ENCODE data around the gene ZNF628.
A peak's percentile ranks its signal among the peaks of the same experiment; 100 is the strongest.
"Not testable (repeated sequence)": the region's sequence is repeated elsewhere in the genome, so short reads cannot be mapped to it uniquely, and the experiment has no call there.

Gene ZNF628

DNA sequence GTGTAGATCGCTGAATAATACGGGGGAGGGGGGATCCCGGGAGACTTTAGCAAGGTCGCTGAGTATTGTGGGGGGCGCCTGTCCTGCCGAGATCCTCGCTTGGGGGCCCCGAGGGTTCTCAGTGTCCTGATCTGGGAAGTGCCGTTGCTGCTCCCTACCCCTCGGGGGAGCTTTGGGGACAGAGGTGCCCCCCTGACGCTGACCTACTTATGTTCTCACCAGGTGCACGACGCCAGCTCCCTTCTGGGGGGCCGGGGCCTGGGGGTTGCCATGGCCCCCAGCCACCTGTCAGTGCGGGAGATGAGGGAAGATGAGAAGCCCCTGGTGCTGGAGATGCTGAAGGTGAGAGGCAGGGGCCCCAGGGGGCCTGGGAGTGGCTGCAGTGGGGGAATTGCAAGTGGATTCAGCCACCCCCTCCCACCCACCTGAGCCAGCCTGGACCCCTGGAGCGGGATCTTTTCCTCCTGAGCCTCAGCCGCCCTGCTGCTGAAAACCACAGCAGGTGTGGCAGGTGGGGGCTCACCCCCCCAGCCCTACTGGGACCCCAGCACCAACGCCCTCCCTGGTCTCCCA is 9.1 kb downstream of the ZNF628 start:
- DNase-seq, result no peak

DNA sequence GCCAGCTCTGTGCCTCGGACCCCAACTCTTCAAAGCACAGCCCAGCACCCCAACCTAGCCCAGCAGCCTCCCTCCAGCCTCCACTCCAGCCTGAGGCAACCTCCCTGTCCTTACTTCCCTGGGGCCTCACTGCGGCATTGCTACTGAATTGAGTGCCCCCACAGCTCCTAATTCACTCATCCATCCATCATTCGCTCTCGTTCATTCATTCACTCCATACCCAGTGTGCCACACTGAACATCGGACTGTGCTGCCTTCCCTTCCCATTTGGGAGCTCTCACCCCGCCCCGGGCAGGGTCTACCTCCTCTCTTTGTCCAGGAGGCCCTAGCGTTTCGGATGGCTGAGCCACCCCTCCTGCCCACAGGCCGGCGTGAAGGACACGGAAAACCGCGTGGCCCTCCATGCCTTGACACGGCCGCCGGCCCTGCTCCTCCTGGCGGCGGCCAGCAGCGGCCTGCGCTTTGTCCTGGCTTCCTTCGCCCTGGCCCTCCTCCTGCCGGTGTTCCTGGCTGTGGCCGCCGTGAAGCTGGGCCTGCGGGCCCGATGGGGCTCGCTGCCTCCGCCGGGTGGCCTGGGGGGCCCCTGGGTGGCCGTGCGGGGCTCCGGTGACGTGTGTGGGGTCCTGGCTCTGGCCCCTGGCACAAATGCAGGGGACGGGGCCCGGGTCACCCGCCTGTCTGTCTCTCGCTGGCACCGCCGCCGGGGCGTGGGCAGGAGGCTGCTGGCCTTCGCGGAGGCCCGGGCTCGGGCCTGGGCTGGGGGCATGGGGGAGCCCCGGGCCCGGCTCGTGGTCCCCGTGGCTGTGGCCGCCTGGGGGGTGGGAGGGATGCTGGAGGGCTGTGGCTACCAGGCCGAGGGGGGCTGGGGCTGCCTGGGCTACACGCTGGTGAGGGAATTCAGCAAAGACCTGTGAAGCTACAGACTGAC is 9.9 kb downstream of the ZNF628 start:
- DNase-seq, result no peak

- no peak for DNase-seq
These were observed 10.8 kb downstream of the ZNF628 start for GRCh38 chr19:55486971-55487923.

DNA sequence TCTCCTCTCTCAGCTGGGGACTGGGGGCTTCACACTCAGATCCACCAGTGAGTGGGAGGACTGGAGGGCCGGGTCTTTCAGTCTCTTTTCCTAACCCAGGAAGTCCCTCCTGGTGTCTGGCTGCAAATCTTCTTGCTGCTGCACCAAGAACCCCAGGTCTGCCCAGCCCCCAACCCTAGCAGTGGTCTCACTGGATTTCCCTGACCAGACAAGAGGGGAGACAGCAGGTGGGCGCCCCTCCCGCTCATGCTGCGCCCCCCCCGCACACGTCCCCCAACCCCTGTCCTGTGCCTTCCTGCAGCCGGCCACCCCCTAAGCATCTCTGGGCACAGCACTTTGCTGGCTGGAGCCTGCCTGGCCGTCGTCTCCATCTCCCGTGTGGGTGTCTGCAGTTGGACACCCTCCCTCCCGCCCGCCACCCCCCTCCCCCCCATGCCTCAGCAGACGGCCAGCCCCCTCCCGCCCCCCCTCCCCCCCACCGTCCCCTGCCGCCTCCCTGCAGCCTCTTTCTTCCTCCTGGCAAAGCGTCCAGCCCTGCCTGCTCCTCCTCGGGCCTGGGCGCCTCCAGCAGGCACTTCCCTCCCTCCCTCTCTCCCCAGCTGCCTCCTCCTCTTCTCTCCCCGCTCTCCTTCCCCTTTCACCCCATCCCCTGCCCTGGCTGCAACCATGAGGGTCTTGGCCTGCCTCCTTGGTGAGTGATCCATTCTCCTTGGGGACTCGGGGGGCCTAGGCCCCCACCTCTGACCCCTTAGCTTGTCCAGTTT is 11.7 kb downstream of the ZNF628 start, which contains the start of gene SSC5D:
Gene SSC5D, plus strand, starts transcription at position 513 of the 764 bp plus-strand sequence. Its CDS starts 154 bp downstream, at position 667.
- no peak for DNase-seq

- no peak for DNase-seq
These were observed 12.7 kb downstream of the ZNF628 start for GRCh38 chr19:55488986-55489710.

GRCh38 chr19:55489711-55490477 is 13.5 kb downstream of the ZNF628 start:
- DNase-seq, result no peak

- no peak for DNase-seq
These were observed 14.3 kb downstream of the ZNF628 start for GRCh38 chr19:55490478-55491432.

DNA sequence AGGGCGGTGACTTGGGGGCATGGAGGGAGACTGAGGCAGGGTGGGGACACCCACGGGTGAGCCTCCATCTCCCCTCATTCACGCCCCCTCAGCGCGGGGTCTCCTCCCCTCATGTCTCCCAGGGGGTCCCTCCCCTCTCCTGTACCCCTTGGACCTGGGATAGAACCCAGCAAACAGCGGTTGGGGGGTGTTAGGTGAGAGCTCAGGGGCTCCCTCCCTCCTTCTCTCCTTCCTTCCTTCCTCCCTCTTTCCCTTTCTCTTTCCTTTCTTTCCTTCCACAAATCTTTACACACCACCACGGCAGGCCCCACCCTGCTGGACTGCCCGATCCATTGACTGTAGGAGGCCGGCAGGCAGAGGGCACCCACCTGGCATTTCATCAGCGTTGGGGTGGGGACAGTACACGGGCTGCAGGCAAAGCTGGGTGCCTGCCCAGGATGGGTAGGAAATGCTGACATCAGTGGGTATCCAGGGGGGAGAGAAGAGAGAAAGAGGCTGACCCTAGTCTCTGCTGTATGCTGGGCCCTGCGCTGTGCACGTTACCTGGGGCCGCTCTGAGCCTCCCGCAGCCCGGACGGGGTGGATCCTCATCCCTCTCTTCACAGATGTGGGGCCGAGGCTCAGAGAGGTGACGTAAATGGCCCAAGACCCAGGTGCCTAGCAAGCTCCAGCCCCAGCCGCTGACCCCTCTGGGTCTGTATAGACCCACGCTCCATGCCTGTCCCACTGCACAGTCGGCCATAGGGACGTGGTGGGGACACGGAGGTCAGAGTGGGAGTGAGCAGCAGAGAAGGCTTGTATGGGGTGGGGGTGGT is 15.3 kb downstream of the ZNF628 start:
- DNase-seq, result no peak

DNA sequence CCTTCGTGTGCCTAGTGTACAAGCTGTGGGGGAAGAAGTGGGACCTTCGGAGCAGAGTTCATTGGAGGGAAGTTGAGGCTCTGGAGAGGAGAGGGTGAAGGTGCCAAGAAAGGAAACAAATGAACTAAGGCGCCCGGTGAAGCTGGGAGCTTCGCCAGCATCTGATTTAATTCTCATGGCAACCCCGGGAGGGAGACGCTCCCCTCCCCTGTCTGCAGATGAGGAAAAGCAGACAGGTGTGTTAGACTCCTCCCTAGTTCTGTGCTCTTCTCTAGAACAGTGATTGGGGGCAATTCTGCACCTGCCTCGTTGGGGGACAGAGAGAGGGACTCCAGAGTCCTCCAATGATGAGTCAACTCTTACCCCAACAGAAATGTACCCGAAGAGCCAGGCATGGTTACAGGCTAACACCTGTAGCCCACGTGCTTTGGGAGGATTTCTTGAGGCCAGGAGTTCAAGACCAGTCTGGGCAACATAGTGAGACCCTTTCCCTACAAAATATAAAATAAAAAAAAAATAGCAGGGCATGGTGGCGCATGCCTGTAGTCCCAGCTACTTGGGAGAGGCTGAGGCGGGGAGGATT is 16.0 kb downstream of the ZNF628 start:
- DNase-seq, result peak; percentile 72

GRCh38 chr19:55493052-55493644 is 16.7 kb downstream of the ZNF628 start:
- DNase-seq, result no peak

DNA sequence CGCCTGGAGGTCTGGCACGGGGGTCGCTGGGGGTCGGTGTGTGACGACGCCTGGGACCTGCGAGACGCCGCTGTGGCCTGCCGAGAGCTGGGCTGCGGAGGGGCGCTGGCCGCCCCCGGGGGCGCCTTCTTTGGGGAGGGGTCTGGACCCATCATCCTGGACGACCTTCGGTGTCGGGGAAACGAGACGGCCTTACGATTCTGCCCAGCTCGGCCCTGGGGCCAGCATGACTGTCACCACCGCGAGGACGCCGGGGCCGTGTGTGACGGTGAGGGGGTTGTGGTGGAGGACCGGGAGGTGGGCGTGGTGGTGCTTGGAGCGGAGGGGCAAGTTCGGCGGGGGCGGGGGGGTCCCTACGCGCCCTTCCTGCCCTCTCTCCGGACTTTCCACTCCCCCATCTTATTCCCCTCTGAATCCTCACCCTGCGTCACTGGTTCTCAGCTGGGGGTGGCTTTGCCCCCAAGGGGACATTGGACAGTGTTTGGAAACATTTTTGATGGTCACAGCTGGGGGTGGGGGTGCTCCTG is 17.3 kb downstream of the ZNF628 start:
- DNase-seq, result no peak

GRCh38 chr19:55494172-55494761 is 17.9 kb downstream of the ZNF628 start:
- DNase-seq, result no peak

DNA sequence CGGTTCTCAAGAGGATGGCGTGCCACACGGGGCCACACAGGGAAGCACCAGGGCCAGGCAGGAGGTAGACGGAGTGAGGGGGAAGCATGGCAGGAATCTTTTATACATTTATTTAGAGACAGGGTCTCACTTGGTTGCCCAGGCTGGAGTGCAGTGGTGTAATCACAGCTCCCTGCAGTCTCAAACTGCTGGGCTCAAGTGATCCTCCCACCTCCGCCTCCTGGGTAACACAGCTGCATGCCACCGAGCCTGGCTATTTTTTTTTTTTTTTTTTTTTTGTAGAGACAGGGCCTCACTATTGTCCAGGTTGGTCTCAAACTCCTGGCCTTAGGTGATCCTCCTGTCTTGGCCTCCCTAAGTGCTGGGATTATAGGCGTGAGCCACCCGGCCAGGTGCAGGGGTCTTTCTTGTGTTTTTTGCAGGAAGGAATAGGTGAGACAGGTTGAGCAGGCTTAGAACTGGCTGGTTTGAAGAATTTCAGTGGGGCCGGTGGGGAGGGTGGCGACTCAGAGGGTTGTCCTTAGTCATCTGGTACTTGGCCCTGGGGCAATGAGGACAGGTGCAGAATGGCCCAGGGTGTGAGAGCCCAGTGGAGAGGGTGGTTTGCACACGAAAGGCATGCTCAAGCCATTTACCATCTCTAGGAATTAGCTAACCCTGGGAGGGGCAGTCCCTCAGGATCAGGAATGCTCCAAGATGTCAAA is 19.4 kb downstream of the ZNF628 start:
- no peak for DNase-seq

DNA sequence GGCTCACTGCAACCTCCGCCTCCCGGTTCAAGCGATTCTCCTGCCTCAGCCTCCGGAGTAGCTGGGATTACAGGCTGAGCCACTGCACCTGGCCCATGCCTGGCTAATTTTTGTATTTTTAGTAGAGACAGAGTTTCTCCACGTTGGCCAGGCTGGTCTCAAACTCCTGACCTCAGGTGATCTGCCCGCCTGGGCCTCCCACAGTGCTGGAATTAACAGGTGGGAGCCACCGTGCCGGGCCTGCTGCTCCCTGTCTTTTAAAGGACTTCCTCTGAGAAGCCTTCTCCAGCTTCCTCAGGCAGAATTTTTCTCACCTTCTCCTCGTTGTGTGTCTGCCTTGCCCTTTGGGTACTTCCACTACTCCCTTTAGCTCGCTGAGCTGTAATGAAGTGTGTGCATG is 20.4 kb downstream of the ZNF628 start:
- DNase-seq, result not testable (repeated sequence)

GRCh38 chr19:55497763-55498162 is 21.3 kb downstream of the ZNF628 start:
- no peak for DNase-seq

DNA sequence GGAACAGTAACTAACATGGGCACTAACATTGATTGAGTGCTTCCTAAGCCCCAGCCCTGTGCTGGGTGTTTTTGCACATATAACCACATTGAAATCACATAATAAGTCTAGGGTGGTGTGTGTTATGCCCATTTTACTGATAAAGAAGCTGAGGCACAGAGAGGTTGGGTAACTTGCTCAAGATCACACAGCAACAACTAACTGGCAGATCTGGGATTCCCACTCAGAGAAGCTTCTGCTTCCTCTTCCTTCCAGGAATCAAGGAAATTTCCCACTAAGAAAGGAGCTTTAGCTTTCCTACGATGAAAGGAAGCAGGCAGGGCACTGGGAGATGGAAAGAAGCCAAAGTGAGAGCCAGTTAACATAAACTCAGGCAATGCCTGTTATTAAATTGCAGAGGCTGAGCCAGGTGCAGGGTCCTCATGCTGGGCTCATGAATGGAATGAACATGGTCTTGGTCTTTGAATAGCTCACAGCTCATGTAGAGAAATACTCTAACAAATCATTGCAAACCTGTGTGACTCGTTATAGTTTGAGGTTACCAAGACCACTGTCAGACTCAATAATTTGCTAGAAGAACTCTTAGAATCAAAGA is 21.9 kb downstream of the ZNF628 start:
- DNase-seq, result no peak

Data from NCI-H1105 treated with DMSO at 0.1 percent for 48 hours (cell line).